ENCODE results near the gene NUCKS1. TPM values are rescaled to one million over a fixed set of nuclear protein-coding genes. Genes with fewer than 3 reads are reported as not detected.

NUCKS1 gene
- total RNA-seq, 1 experiment from 2014 or later = 401 TPM

- no peak for ATAC-seq
- Mint-ChIP-seq H3K27me3 (ENCODE audit: low read depth) (no peaks in the 10 kb centered on the region), H3K36me3 (peaks cover 48% of the 10 kb centered on the region), H3K4me3 (no peak overlapping the region), H3K9me3 (no peaks in the 10 kb centered on the region), H3K27ac (peak overlapping the region; percentile 57), H3K4me1 (peaks cover 41% of the 10 kb centered on the region)
- CTCF ChIA-PET = interaction anchor here (0.6 kb wide), 1 partner anchor 59 kb away, joined by 5 read pairs; no protein-coding TSS in a partner anchor
- DNase-seq (ENCODE audit: low spot score) = no peak
- TF ChIP-seq CDX4 (CRISPR knock-in tag; IDR thresholded peaks at IDR 0.05; ENCODE audit: borderline replicate concordance) (no peak), GABPB1 (CRISPR knock-in tag; IDR thresholded peaks at IDR 0.05) (no peak), PRRX2 (CRISPR knock-in tag; IDR thresholded peaks at IDR 0.05) (no peak)
- POLR2A ChIA-PET = no interaction called here
These were observed 33.4 kb downstream of the NUCKS1 start for GRCh38 chr1:205716371-205717132.

- Mint-ChIP-seq H3K9me3 (no peaks in the 10 kb centered on the region), H3K27me3 (ENCODE audit: low read depth) (no peaks in the 10 kb centered on the region), H3K27ac (peak overlapping the region; percentile 55), H3K36me3 (peaks cover 39% of the 10 kb centered on the region), H3K4me1 (peaks cover 41% of the 10 kb centered on the region), H3K4me3 (no peak overlapping the region)
- DNase-seq (ENCODE audit: low spot score) = no peak
- TF ChIP-seq TEAD1 (CRISPR knock-in tag; IDR thresholded peaks at IDR 0.05) (no peak), ZNF532 (CRISPR knock-in tag; IDR thresholded peaks at IDR 0.05; ENCODE audit: borderline replicate concordance) (no peak), FOXP4 (CRISPR knock-in tag; IDR thresholded peaks at IDR 0.05) (no peak), JUN (CRISPR knock-in tag; IDR thresholded peaks at IDR 0.05) (no peak), ELF4 (CRISPR knock-in tag; IDR thresholded peaks at IDR 0.05; ENCODE audit: low read depth) (no peak), CREM (CRISPR knock-in tag; IDR thresholded peaks at IDR 0.05) (no peak), CDX4 (CRISPR knock-in tag; IDR thresholded peaks at IDR 0.05; ENCODE audit: borderline replicate concordance) (no peak), FOXK1 (CRISPR knock-in tag; IDR thresholded peaks at IDR 0.05) (no peak), NFE2L1 (CRISPR knock-in tag; IDR thresholded peaks at IDR 0.05) (no peak), ATF3 (CRISPR knock-in tag; conservative IDR thresholded peaks at IDR 0.05) (no peak), ZNF232 (CRISPR knock-in tag; IDR thresholded peaks at IDR 0.05) (no peak), ZMAT4 (CRISPR knock-in tag; IDR thresholded peaks at IDR 0.05) (no peak)
- ATAC-seq = no peak
- CTCF ChIA-PET = interaction anchor here (0.8 to 11.9 kb wide), 5 partner anchors 11 to 124 kb away, joined by 3 to 468 read pairs (median 4); partner anchors contain the start of gene ELK4
- POLR2A ChIA-PET = no interaction called here
These were observed 34.4 kb downstream of the NUCKS1 start for GRCh38 chr1:205715628-205716027.
